H9 (cell line): ENCODE data around the gene OCIAD2. TPM values are rescaled to one million over a fixed set of nuclear protein-coding genes. Genes with fewer than 3 reads are reported as not detected.

Source experiments
- DNase-seq: peaks from one replicate; pipeline ENCODE4 v3.0.0-alpha.2; 2017
- H2AFZ ChIP-seq: one replicate; pipeline ENCODE4 v1.6.1; 2013; ENCODE audit warnings: mild to moderate bottlenecking, low read length, control low read depth, moderate library complexity
- H2AK5ac ChIP-seq: 2 replicates; pipeline ENCODE4 v1.6.1; 2013; ENCODE audit warnings: low read length, control low read depth, mixed read lengths; ENCODE audit not compliant: insufficient read length
- H2BK120ac ChIP-seq: one replicate; pipeline ENCODE4 v1.6.1; 2013; ENCODE audit warnings: low read depth, mild to moderate bottlenecking, low read length, control low read depth, inconsistent platforms; ENCODE audit not compliant: poor library complexity, severe bottlenecking
- H2BK12ac ChIP-seq: 2 replicates; pipeline ENCODE4 v1.6.1; 2013; ENCODE audit warnings: low read length, control low read depth, mixed read lengths, low read depth; ENCODE audit not compliant: insufficient read length
- H2BK15ac ChIP-seq: 2 replicates; pipeline ENCODE4 v1.6.1; 2013; ENCODE audit warnings: low read depth, low read length, control low read depth
- H2BK20ac ChIP-seq: one replicate; pipeline ENCODE4 v1.6.1; 2013; ENCODE audit warnings: low read depth, mild to moderate bottlenecking, low read length, control low read depth, inconsistent platforms; ENCODE audit not compliant: poor library complexity, severe bottlenecking
- H2BK5ac ChIP-seq: 2 replicates; pipeline ENCODE4 v1.6.1; 2013; ENCODE audit warnings: low read length, control low read depth, mixed read lengths; ENCODE audit not compliant: insufficient read length
- H3K14ac ChIP-seq: 2 replicates; pipeline ENCODE4 v1.6.1; 2013; ENCODE audit warnings: low read length, control low read depth; ENCODE audit not compliant: insufficient read depth
- H3K18ac ChIP-seq: 2 replicates; pipeline ENCODE4 v1.6.1; 2013; ENCODE audit warnings: low read depth, mild to moderate bottlenecking, mixed read lengths, low read length, control low read depth; ENCODE audit not compliant: insufficient read length
- H3K23ac ChIP-seq: 2 replicates; pipeline ENCODE4 v1.6.1; 2013; ENCODE audit warnings: low read length, control low read depth, mixed read lengths, low read depth; ENCODE audit not compliant: insufficient read length
- H3K23me2 ChIP-seq: 2 replicates; pipeline ENCODE4 v1.6.1; 2013; ENCODE audit warnings: low read depth, mild to moderate bottlenecking, mixed read lengths, low read length, control low read depth; ENCODE audit not compliant: insufficient read length, poor library complexity, severe bottlenecking
- H3K27ac ChIP-seq: 2 replicates; pipeline ENCODE4 v1.5.1; 2013; ENCODE audit warnings: low read length, control low read depth, mixed read lengths, low read depth; ENCODE audit not compliant: insufficient read length
- H3K27me3 ChIP-seq: 2 replicates; pipeline ENCODE4 v1.6.1; 2013; ENCODE audit warnings: low read length, control low read depth, inconsistent platforms; ENCODE audit not compliant: insufficient read depth
- H3K4ac ChIP-seq: 2 replicates; pipeline ENCODE4 v1.6.1; 2013; ENCODE audit warnings: low read depth, mild to moderate bottlenecking, control low read depth, inconsistent platforms, low read length, moderate library complexity
- H3K4me1 ChIP-seq: 2 replicates; pipeline ENCODE4 v1.6.1; 2013; ENCODE audit warnings: low read length, control low read depth, inconsistent platforms; ENCODE audit not compliant: insufficient read depth
- H3K4me2 ChIP-seq: 2 replicates; pipeline ENCODE4 v1.6.1; 2013; ENCODE audit warnings: low read length, control low read depth, mixed read lengths; ENCODE audit not compliant: insufficient read length, insufficient read depth
- H3K56ac ChIP-seq: 2 replicates; pipeline ENCODE4 v1.6.1; 2013; ENCODE audit warnings: low read depth, mild to moderate bottlenecking, mixed read lengths, low read length, control low read depth; ENCODE audit not compliant: insufficient read length
- H3K79me1 ChIP-seq: 2 replicates; pipeline ENCODE4 v1.6.1; 2013; ENCODE audit warnings: low read depth, mild to moderate bottlenecking, moderate library complexity, low read length, control low read depth, inconsistent platforms; ENCODE audit not compliant: insufficient read depth, poor library complexity, severe bottlenecking
- H3K79me2 ChIP-seq: 2 replicates; pipeline ENCODE4 v1.6.1; 2013; ENCODE audit warnings: low read length, control low read depth, inconsistent platforms; ENCODE audit not compliant: insufficient read depth
- H3K9ac ChIP-seq: 2 replicates; pipeline ENCODE4 v1.6.1; 2013; ENCODE audit warnings: low read length, control low read depth, mixed read lengths; ENCODE audit not compliant: insufficient read length; ENCODE audit errors: extremely low read depth
- H3K9me3 ChIP-seq: one replicate; pipeline ENCODE4 v1.6.1; 2013; ENCODE audit warnings: low read depth, low read length, inconsistent platforms; ENCODE audit not compliant: control insufficient read depth
- H3T11ph ChIP-seq: one replicate; pipeline ENCODE4 v1.6.1; 2013; ENCODE audit warnings: mild to moderate bottlenecking, low read length, control low read depth, inconsistent platforms
- H4K20me1 ChIP-seq: one replicate; pipeline ENCODE4 v1.6.1; 2013; ENCODE audit not compliant: control insufficient read depth, insufficient read length, insufficient read depth
- H4K5ac ChIP-seq: 2 replicates; pipeline ENCODE4 v1.6.1; 2013; ENCODE audit warnings: low read depth, mild to moderate bottlenecking, mixed read lengths, low read length, control low read depth; ENCODE audit not compliant: insufficient read length
- H4K8ac ChIP-seq: replicated peaks from 2 replicates; pipeline ENCODE4 v1.6.1; 2013; ENCODE audit warnings: low read length, control low read depth, mixed read lengths, low read depth; ENCODE audit not compliant: insufficient read length
- H4K91ac ChIP-seq: 2 replicates; pipeline ENCODE4 v1.6.1; 2013; ENCODE audit warnings: low read depth, mild to moderate bottlenecking, moderate library complexity, mixed read lengths, low read length, control low read depth; ENCODE audit not compliant: insufficient read length
- H3K27ac Mint-ChIP-seq, 3 experiments: 2 replicates in 2 of 3; 3 replicates in 1 of 3; pipeline ENCODE4 v1.8.0; 2020 to 2021; ENCODE audit warnings: mixed read lengths in 3 of 3, mild to moderate bottlenecking in 1 of 3, moderate library complexity in 1 of 3
- H3K27me3 Mint-ChIP-seq: 2 replicates; pipeline ENCODE4 v1.8.0; 2021; ENCODE audit warnings: low read depth, mild to moderate bottlenecking, moderate library complexity, mixed read lengths
- H3K36me3 Mint-ChIP-seq, 3 experiments: 2 replicates in 2 of 3; 3 replicates in 1 of 3; pipeline ENCODE4 v1.8.0; 2020 to 2021; ENCODE audit warnings: low read depth in 3 of 3, mixed read lengths in 3 of 3; ENCODE audit not compliant: insufficient read depth in 1 of 3
- H3K4me1 Mint-ChIP-seq, 2 experiments: 2 replicates each; pipeline ENCODE4 v1.8.0; 2020; ENCODE audit warnings: mixed read lengths in 2 of 2
- H3K4me3 Mint-ChIP-seq, 2 experiments: 2 replicates in 1 of 2; 3 replicates in 1 of 2; pipeline ENCODE4 v1.8.0; 2020 to 2021; ENCODE audit warnings: mild to moderate bottlenecking in 2 of 2, mixed read lengths in 2 of 2, moderate library complexity in 1 of 2
- H3K9me3 Mint-ChIP-seq, 2 experiments: 2 replicates in 1 of 2; 3 replicates in 1 of 2; pipeline ENCODE4 v1.8.0; 2020; ENCODE audit warnings: mild to moderate bottlenecking in 2 of 2, mixed read lengths in 2 of 2, moderate library complexity in 1 of 2
- CTCF ChIP-seq: fragments of 200-600 bp; sonication (generic); conservative IDR thresholded peaks from 3 replicates; pipeline ENCODE4 v1.8.0; 2021; ENCODE audit warnings: antibody characterized with exemption, mild to moderate bottlenecking
- WGBS: extraction: QIAGEN DNeasy Blood & Tissue Kit; methylation state at CpG from one replicate; pipeline ENCODE4 v1.1.7; 2013; ENCODE audit warnings: missing lambda C conversion rate, low lambda C conversion rate, mixed read lengths; ENCODE audit not compliant: insufficient read length; ENCODE audit errors: extremely low coverage; 5-methylcytosine and 5-hydroxymethylcytosine counted together
- total RNA-seq: library from RNA; stranded (reverse); gene quantifications from 2 replicates; pipeline ENCODE4 v1.2.1, GENCODE V29; 2021

OCIAD2 gene
- total RNA-seq, 1 experiment from 2014 or later: 108 TPM

- Mint-ChIP-seq H3K4me3 (no peak overlapping the region; a peak in 1 of 5 replicates), H3K27ac (no peak overlapping the region), H3K27me3 (no peaks in the 10 kb centered on the region), H3K36me3 (peaks cover 29 to 82% (median 32%) of the 10 kb centered on the region in 3 experiments), H3K9me3 (no peaks in the 10 kb centered on the region), H3K4me1 (no peaks in the 10 kb centered on the region)
- H3K9ac ChIP-seq: no peak overlapping the region
- no peaks in the 10 kb centered on the region for H3K79me2 ChIP-seq
- H4K91ac ChIP-seq: no peak overlapping the region
- no peak overlapping the region for H4K5ac ChIP-seq
- no peaks in the 10 kb centered on the region for H3K79me1 ChIP-seq
- WGBS: no CpG with 5 or more reads among the region's 5 CpGs
- H3K23ac ChIP-seq: no peak overlapping the region
- no peak overlapping the region for H2AK5ac ChIP-seq
- H3K18ac ChIP-seq: no peak overlapping the region
- no peak overlapping the region for H3T11ph ChIP-seq
- no peaks in the 10 kb centered on the region for H3K9me3 ChIP-seq
- no peak overlapping the region for H3K14ac ChIP-seq
- H3K4ac ChIP-seq: no peak overlapping the region
- no peak for DNase-seq
- H3K56ac ChIP-seq: no peak overlapping the region
- no peak overlapping the region for H2BK20ac ChIP-seq
- H2BK12ac ChIP-seq: no peak overlapping the region
- no peak overlapping the region for H4K8ac ChIP-seq
- H4K20me1 ChIP-seq: no peaks in the 10 kb centered on the region
- no peak overlapping the region for H3K27ac ChIP-seq
- no peaks in the 10 kb centered on the region for H3K4me1 ChIP-seq
- no peak overlapping the region for H3K4me2 ChIP-seq
- no peaks in the 10 kb centered on the region for H3K23me2 ChIP-seq
- H2BK5ac ChIP-seq: no peak overlapping the region
- H2BK15ac ChIP-seq: no peak overlapping the region
- no peak for TF ChIP-seq CTCF
- H3K27me3 ChIP-seq: no peaks in the 10 kb centered on the region
- H2BK120ac ChIP-seq: no peak overlapping the region
- H2AFZ ChIP-seq: no peak overlapping the region
Measured at GRCh38 chr4:48898733-48899431, 7.7 kb downstream of the OCIAD2 start.
